Activated CD4-positive, alpha-beta T cell treated with anti-CD3 and anti-CD28 coated beads, Interleukin-2, amount 10 ng/mL, durations not matched to agents 7 days and 5 days (primary cell): Measurements from ENCODE around the gene SAMD11. TPM values are rescaled to one million over a fixed set of nuclear protein-coding genes. Genes with fewer than 3 reads are reported as not detected.
"Not testable (repeated sequence)": the region's sequence is repeated elsewhere in the genome, so short reads cannot be mapped to it uniquely, and the experiment has no call there.

Experiments
- CTCF ChIA-PET: fragments of 350-600 bp; sonication (Branson Sonifier 250); formaldehyde crosslinking; loops from one replicate; lab custom pipeline; 2021; ENCODE audit warnings: antibody characterized with exemption; lab: Charles Lee
- POLR2A ChIA-PET: fragments of 350-600 bp; sonication (Branson Sonifier 250); formaldehyde crosslinking; loops from one replicate; lab custom pipeline; 2021; ENCODE audit warnings: antibody characterized with exemption; lab: Charles Lee
- DNase-seq: peaks from one replicate; pipeline ENCODE4 v3.0.0-alpha.2; 2020
- H3K27ac Mint-ChIP-seq: one replicate; pipeline ENCODE4 v1.8.0; 2021; ENCODE audit warnings: mild to moderate bottlenecking, moderate library complexity, mixed read lengths
- H3K27me3 Mint-ChIP-seq: one replicate; pipeline ENCODE4 v1.8.0; 2021; ENCODE audit warnings: mixed read lengths
- H3K36me3 Mint-ChIP-seq: one replicate; pipeline ENCODE4 v1.8.0; 2021; ENCODE audit warnings: low read depth, mixed read lengths
- H3K4me1 Mint-ChIP-seq: one replicate; pipeline ENCODE4 v1.8.0; 2021; ENCODE audit warnings: mixed read lengths
- H3K4me3 Mint-ChIP-seq: one replicate; pipeline ENCODE4 v1.8.0; 2021; ENCODE audit warnings: mild to moderate bottlenecking, moderate library complexity, mixed read lengths
- H3K9me3 Mint-ChIP-seq: one replicate; pipeline ENCODE4 v1.8.0; 2021; ENCODE audit warnings: mixed read lengths
- total RNA-seq, 2 experiments: library from RNA; stranded (reverse); gene quantifications; one replicate each; pipeline ENCODE4 v1.2.3, GENCODE V29; 2021

The SAMD11 gene
- total RNA-seq, 2 experiments from 2014 or later = not detected

DNA sequence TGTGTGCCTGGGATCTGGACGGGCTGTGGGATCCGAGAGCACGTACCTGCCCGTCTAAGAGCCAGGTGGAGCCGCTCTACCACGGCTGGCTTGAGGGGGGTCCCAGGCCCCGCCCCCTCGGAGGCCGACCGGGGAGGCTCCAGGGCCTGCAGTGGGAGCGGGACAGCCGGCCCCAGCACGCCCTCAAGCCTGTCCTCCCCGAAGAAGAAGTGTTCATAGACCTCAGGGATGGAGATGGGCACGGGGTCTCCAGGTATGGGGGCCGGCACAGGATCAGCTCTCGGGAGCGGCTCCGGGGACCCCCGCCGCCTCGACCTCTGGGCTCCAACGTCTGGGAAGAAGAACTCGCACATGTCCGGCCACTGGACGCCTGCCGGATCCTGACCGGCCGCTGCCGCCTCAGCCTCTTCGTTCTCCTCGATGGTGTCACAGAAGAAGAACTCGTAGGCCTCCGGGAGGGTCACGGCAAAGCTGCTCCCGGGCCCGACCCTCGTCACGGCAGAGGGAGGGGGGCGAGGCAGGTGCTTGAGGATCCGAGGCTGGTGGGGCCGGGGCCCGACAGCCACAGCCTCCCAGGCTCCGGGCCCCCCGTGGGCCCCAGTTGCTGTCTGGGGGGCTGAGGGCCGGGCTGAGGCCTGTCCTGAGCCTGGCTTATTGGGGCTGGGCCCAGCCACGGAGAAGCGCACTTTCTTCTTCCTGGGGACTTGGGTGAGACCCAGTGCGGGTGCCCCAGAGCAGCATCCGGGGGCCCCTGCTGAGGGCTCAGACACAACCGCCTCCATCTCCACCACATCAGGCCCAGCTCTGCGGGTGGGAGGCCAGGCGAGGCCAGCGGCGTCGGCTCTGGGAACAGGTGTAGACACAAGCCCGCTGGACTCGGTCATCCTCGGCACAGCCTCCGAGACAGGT lies 55.4 kb downstream of the SAMD11 start:
- ChIA-PET POLR2A (no interaction called here), CTCF (interaction anchor here (0.9 to 2.0 kb wide), 3 partner anchors 15 to 85 kb away, joined by 3 to 6 read pairs (median 3); no protein-coding TSS in a partner anchor)
- no peak for DNase-seq
- Mint-ChIP-seq H3K27me3 (peaks cover 12% of the 10 kb centered on the region), H3K9me3 (peaks cover 4% of the 10 kb centered on the region), H3K27ac (no peak overlapping the region), H3K4me1 (peaks cover 6% of the 10 kb centered on the region), H3K4me3 (no peak overlapping the region), H3K36me3 (peaks cover 3% of the 10 kb centered on the region)

- Mint-ChIP-seq H3K4me1 (peaks cover 6% of the 10 kb centered on the region), H3K36me3 (peaks cover 3% of the 10 kb centered on the region), H3K27ac (no peak overlapping the region), H3K4me3 (no peak overlapping the region), H3K9me3 (peaks cover 4% of the 10 kb centered on the region), H3K27me3 (peaks cover 12% of the 10 kb centered on the region)
- POLR2A ChIA-PET = no interaction called here
- DNase-seq = no peak
- CTCF ChIA-PET = interaction anchor here (1.0 to 2.0 kb wide), 2 partner anchors 15 to 84 kb away, joined by 3 to 6 read pairs; no protein-coding TSS in a partner anchor
Observed at GRCh38 chr1:979744-980072, 56.0 kb downstream of the SAMD11 start.

- H3K27ac Mint-ChIP-seq = no peak overlapping the region
- H3K4me1 Mint-ChIP-seq = peaks cover 6% of the 10 kb centered on the region
- H3K36me3 Mint-ChIP-seq = peaks cover 3% of the 10 kb centered on the region
- no peak overlapping the region for H3K4me3 Mint-ChIP-seq
- POLR2A ChIA-PET = no interaction called here
- no peak for DNase-seq
- CTCF ChIA-PET = interaction anchor here (2.0 to 2.2 kb wide), 2 partner anchors 13 to 14 kb away, joined by 6 to 8 read pairs; no protein-coding TSS in a partner anchor
- peaks cover 4% of the 10 kb centered on the region for H3K9me3 Mint-ChIP-seq
- peaks cover 14% of the 10 kb centered on the region for H3K27me3 Mint-ChIP-seq
Observed at GRCh38 chr1:980137-980571, 56.4 kb downstream of the SAMD11 start.

DNA sequence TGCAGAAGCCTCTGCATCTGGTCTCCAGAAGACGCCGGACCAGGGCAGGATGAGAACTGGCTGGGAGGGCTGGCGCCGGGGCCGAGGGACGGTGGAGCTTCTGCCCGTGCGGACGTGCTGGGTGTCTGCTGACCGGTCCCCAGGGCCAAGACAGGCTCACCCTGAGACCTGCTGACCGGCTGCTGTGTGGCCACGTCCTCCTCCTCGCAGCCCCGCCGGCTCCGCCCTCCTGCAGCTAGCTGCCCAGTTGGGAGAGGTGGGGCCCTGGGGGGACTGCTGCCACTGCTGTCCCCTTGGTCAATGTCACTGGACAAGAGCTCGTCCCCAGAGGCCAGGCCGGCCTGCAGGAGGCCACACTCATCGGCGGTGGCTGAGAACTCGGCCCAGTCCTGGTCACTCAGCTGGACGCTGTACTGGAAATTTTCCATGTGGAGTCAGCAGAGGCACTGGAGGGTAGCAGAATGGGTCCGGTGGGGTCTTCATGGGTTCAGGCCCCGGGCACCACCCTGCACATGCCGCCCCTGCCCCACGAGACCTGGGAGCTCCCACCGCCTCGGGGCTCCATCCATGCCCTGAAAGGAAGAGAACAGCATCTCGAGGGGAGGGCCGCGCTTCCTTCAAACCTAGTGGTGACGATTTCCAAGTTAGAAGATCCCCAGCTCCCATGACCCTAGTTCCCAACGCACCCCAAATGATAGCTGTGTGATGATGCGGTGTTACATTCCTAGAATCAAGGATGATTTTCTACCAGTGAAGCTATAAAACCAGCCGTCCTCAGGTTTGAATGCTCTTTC lies 57.1 kb downstream of the SAMD11 start:
- ChIA-PET CTCF (interaction anchor here (1.0 to 2.2 kb wide), 6 partner anchors 11 to 83 kb away, joined by 3 to 8 read pairs (median 6); no protein-coding TSS in a partner anchor), POLR2A (no interaction called here)
- peaks cover 4% of the 10 kb centered on the region for H3K9me3 Mint-ChIP-seq
- no peak for DNase-seq
- peaks cover 3% of the 10 kb centered on the region for H3K36me3 Mint-ChIP-seq
- H3K27me3 Mint-ChIP-seq = peaks cover 20% of the 10 kb centered on the region
- H3K27ac Mint-ChIP-seq = no peak overlapping the region
- no peak overlapping the region for H3K4me3 Mint-ChIP-seq
- peaks cover 4% of the 10 kb centered on the region for H3K4me1 Mint-ChIP-seq

DNA sequence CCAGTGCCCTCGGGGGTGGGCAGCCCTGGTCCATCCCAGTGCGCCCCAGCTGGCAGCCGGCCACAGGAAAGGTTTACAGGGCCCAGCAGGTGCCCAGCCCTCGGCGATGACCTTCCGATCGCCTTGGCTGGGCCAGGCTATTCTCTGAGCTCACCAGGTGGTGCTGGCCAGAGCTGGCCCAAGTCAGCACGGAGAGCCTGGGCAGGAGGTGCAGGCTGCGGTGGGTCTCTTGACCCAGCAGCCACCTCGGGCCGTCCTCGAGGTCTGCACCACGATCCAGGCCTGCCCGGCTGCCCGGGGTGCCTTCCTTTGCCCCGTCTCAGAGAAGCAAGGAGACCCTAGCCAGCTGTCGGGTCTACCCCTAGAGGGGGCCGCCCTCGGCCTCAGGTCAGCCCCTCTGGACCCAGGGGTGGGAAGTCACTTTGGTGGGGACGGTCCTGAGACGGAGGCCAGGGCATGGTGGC lies 57.8 kb downstream of the SAMD11 start:
- H3K4me3 Mint-ChIP-seq = no peak overlapping the region
- POLR2A ChIA-PET = no interaction called here
- H3K27me3 Mint-ChIP-seq = peaks cover 25% of the 10 kb centered on the region
- DNase-seq = no peak
- CTCF ChIA-PET = interaction anchor here (1.0 to 2.2 kb wide), 6 partner anchors 10 to 83 kb away, joined by 3 to 8 read pairs (median 6); no protein-coding TSS in a partner anchor
- peaks cover 3% of the 10 kb centered on the region for H3K36me3 Mint-ChIP-seq
- peaks cover 4% of the 10 kb centered on the region for H3K9me3 Mint-ChIP-seq
- no peak overlapping the region for H3K27ac Mint-ChIP-seq
- peaks cover 3% of the 10 kb centered on the region for H3K4me1 Mint-ChIP-seq

GRCh38 chr1:981955-982558 lies 58.3 kb downstream of the SAMD11 start, which contains the start of gene PERM1:
Gene PERM1 (minus strand): TSS chr1:982093. CDS start chr1:981029, 1,064 bp downstream.
- H3K4me3 Mint-ChIP-seq = no peak within 1 kb of the TSS
- ChIA-PET CTCF (interaction anchor here (1.2 to 3.1 kb wide), 6 partner anchors 15 to 82 kb away, joined by 4 to 13 read pairs (median 8); no protein-coding TSS in a partner anchor), POLR2A (no interaction called here)
- H3K9me3 Mint-ChIP-seq = peaks cover 4% of the 10 kb centered on the region
- H3K27me3 Mint-ChIP-seq = peaks cover 26% of the 10 kb centered on the region
- H3K27ac Mint-ChIP-seq = no peak within 1 kb of the TSS
- no peak for DNase-seq
- H3K4me1 Mint-ChIP-seq = peaks cover 3% of the 10 kb centered on the region
- peaks cover 3% of the 10 kb centered on the region for H3K36me3 Mint-ChIP-seq

DNA sequence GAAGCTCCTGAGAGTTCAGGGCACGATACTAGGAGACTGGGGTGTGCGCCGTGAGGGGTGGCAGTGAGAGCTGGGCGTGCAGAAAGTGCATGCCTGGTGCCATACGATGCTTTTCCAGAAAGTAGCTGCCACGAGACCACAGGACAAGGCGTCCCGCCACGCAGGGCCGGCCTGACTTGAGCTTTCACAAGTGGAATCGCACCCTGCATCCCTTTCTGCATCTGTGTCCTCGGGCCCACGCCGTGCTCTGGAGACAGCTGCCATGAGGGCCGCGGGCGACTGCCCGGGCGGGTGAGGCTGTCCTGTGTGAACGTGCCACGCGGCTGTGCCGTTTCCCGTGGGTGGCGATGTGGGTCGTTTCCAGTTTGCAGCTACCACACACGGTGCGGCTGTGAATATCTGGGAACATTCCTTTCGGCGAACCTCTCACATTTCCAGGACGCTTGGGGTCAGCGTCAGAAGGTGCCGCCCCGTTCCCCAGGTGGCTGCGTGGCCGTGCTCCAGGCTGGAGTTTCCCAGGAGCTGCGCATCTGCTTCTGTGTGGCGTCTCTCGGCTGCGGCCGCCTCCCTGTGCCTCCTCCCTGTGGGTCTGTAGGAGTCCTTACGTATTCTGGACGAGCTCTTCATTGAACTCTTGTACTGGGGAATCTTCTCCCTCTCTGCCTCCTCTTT lies 59.2 kb downstream of the SAMD11 start:
- Mint-ChIP-seq H3K9me3 (peaks cover 4% of the 10 kb centered on the region), H3K4me3 (no peak overlapping the region), H3K27me3 (peaks cover 27% of the 10 kb centered on the region), H3K36me3 (peaks cover 3% of the 10 kb centered on the region), H3K4me1 (peaks cover 3% of the 10 kb centered on the region), H3K27ac (no peak overlapping the region)
- CTCF ChIA-PET = interaction anchor here (0.7 to 3.1 kb wide), 8 partner anchors 9 to 81 kb away, joined by 3 to 13 read pairs (median 4); no protein-coding TSS in a partner anchor
- no peak for DNase-seq
- POLR2A ChIA-PET = no interaction called here

DNA sequence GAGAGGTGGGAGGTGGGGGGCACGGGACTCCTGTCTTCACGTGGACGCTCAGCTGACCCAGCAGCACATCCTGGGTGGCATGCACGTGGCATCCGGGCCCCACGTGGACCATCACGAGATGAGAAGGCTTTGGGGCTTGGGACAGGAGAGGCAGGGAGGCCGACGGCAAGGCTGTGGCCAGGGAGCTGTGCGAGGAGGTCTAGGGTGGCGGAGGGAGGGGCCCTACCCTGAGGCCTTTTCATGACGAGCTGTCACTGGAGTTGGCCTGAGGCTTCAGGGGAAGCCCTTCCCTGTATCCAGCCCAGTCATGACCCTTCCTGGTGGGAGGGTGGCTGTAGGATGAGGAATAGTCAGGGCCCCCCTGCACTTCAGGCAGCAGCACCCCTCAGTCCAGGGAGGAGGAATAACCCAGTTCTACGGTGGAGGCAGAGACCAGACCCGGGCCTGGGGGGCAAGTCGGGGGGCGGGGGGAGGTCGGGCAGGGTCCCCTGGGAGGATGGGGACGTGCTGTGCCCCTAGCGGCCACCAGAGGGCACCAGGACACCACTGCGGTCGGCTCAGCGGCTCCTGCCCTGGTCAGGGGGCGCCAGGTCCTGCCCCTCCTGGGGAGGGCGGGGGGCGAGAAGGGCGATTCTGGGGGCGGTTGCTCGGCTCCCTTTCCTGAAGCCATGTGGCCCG lies 60.2 kb downstream of the SAMD11 start:
- peak; percentile 59 for DNase-seq
- H3K4me3 Mint-ChIP-seq = no peak overlapping the region
- peaks cover 30% of the 10 kb centered on the region for H3K27me3 Mint-ChIP-seq
- H3K4me1 Mint-ChIP-seq = no peaks in the 10 kb centered on the region
- no peaks in the 10 kb centered on the region for H3K9me3 Mint-ChIP-seq
- ChIA-PET CTCF (interaction anchor here (0.6 to 3.1 kb wide), 17 partner anchors 8 to 632 kb away, joined by 3 to 13 read pairs (median 4); partner anchors contain the start of genes C1orf159, HES4, ISG15 and MIB2), POLR2A (no interaction called here)
- no peak overlapping the region for H3K27ac Mint-ChIP-seq
- H3K36me3 Mint-ChIP-seq = no peaks in the 10 kb centered on the region

GRCh38 chr1:984476-984814 lies 60.7 kb downstream of the SAMD11 start:
- Mint-ChIP-seq H3K4me1 (no peaks in the 10 kb centered on the region), H3K27ac (no peak overlapping the region), H3K36me3 (no peaks in the 10 kb centered on the region), H3K9me3 (no peaks in the 10 kb centered on the region), H3K27me3 (peaks cover 31% of the 10 kb centered on the region), H3K4me3 (no peak overlapping the region)
- DNase-seq = no peak
- ChIA-PET POLR2A (no interaction called here), CTCF (interaction anchor here (0.6 to 3.1 kb wide), 12 partner anchors 9 to 631 kb away, joined by 3 to 13 read pairs (median 4); partner anchors contain the start of genes C1orf159, HES4, ISG15 and MIB2)

GRCh38 chr1:985126-985525 lies 61.4 kb downstream of the SAMD11 start:
- POLR2A ChIA-PET = no interaction called here
- Mint-ChIP-seq H3K27me3 (peaks cover 36% of the 10 kb centered on the region), H3K4me1 (no peaks in the 10 kb centered on the region), H3K36me3 (no peaks in the 10 kb centered on the region), H3K9me3 (no peaks in the 10 kb centered on the region), H3K27ac (no peak overlapping the region), H3K4me3 (no peak overlapping the region)
- CTCF ChIA-PET = interaction anchor here (0.7 to 3.1 kb wide), 9 partner anchors 9 to 131 kb away, joined by 3 to 13 read pairs (median 4); partner anchors contain the start of genes C1orf159, HES4, ISG15 and NOC2L
- no peak for DNase-seq

DNA sequence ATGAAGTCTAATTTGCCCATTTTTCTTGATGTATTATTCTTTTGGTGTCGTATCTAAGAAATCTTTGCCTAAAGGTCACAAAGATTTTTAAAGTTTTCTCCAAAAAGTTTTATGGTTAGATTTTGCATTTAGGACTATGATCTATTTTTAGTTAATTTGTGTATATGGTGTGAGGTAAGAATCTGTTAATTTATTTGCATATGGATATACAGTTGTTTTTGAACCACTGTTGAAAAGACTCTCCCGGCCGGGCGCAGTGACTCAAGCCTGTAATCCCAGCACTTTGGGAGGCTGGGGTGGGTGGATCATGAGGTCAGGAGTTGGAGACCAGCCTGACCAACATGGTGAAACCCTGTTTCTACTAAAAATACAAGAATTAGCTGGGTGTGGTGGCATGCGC lies 64.3 kb downstream of the SAMD11 start:
- DNase-seq, H3K36me3 Mint-ChIP-seq, H3K4me3 Mint-ChIP-seq, H3K27ac Mint-ChIP-seq, CTCF ChIA-PET, H3K9me3 Mint-ChIP-seq, POLR2A ChIA-PET: not testable (repeated sequence)
- Mint-ChIP-seq H3K27me3 (peaks cover 38% of the 10 kb centered on the region), H3K4me1 (peaks cover 11% of the 10 kb centered on the region)
